K562 (cell line): ENCODE measurements around the gene LSM14B. TPM values are rescaled to one million over a fixed set of nuclear protein-coding genes. Genes with fewer than 3 reads are reported as not detected.

Experiments used
- GABPB1 ChIP-seq: sonication (generic); formaldehyde crosslinking; IDR thresholded peaks from 2 replicates; pipeline ENCODE4 v1.8.0; 2022; ENCODE audit warnings: mild to moderate bottlenecking, missing genetic modification reagents
- HNRNPLL ChIP-seq: fragments of 200-400 bp; formaldehyde crosslinking; IDR thresholded peaks from 2 replicates; pipeline ENCODE4 v1.6.1; 2017; ENCODE audit warnings: low read length, low read depth, mild to moderate bottlenecking; ENCODE audit not compliant: poor library complexity, severe bottlenecking
- PHF21A ChIP-seq: fragments of 450-650 bp; IDR thresholded peaks from 2 replicates; pipeline ENCODE4 v1.6.1; 2017; ENCODE audit warnings: low read depth, borderline replicate concordance
- RBM25 ChIP-seq: fragments of 200-400 bp; formaldehyde crosslinking; IDR thresholded peaks from 2 replicates; pipeline ENCODE4 v1.6.1; 2018; ENCODE audit warnings: low read length, low read depth, moderate library complexity; ENCODE audit not compliant: severe bottlenecking
- RCOR1 ChIP-seq, 2 experiments: IDR thresholded peaks; 2 replicates each; pipeline ENCODE4 v1.6.1; 2012; ENCODE audit warnings: low read depth in 2 of 2, low read length in 2 of 2, borderline replicate concordance in 1 of 2, improper control_type of control experiment in 1 of 2
- TCF7 ChIP-seq: sonication (generic); IDR thresholded peaks from 2 replicates; pipeline ENCODE4 v1.6.1; 2016; ENCODE audit warnings: antibody characterized with exemption, borderline replicate concordance
- ZBTB1 ChIP-seq: sonication (generic); formaldehyde crosslinking; IDR thresholded peaks from 2 replicates; pipeline ENCODE4 v1.8.1; 2023; ENCODE audit warnings: missing genetic modification reagents, low read depth, mild to moderate bottlenecking, borderline replicate concordance
- ZNF12 ChIP-seq: sonication (generic); formaldehyde crosslinking; IDR thresholded peaks from 2 replicates; pipeline ENCODE4 v1.4.0; 2020; ENCODE audit warnings: mild to moderate bottlenecking, missing genetic modification reagents
- ZNF3 ChIP-seq: fragments of 250-450 bp; sonication (Bioruptor Pico); IDR thresholded peaks from 2 replicates; pipeline ENCODE4 v1.5.0; 2021; ENCODE audit warnings: mild to moderate bottlenecking, moderate library complexity
- polyA plus RNA-seq, 8 experiments: library from polyadenylated mRNA; depleted of rRNA in 4 of 8; stranded (reverse) in 5 of 8; unstranded in 3 of 8; fragments of >200 nt; fragmentation: Nextera tagmentation in 2 of 8; fragmentation: Illumina TruSeq in 1 of 8; extraction: Ambion mirVana in 2 of 8; extraction: Trizol in 1 of 8; gene quantifications; 2 replicates each; pipeline versions ENCODE4 v1.2.1 to v1.2.3, GENCODE V29; 2011 to 2014; ENCODE audit warnings: inconsistent platforms in 1 of 8, missing spikeins in 1 of 8
- total RNA-seq, 7 experiments: library from RNA; depleted of rRNA in 6 of 7; stranded (reverse); fragments of >200 nt in 6 of 7; fragmentation: Illumina TruSeq in 2 of 7; extraction: Trizol in 2 of 7; gene quantifications; 2 replicates each; pipeline versions ENCODE4 v1.2.1 to v1.2.3, GENCODE V29; 2011 to 2021; ENCODE audit warnings: low replicate concordance in 1 of 7
- TF ChIP-seq, protein P1 (sequence below): fragments of 250-450 bp; sonication (Bioruptor Pico); IDR thresholded peaks from 2 replicates; pipeline ENCODE4 v1.8.0; 2022; ENCODE audit warnings: inconsistent platforms
- TF ChIP-seq, protein P2 (sequence below): fragments of 250-450 bp; sonication (Bioruptor Pico); IDR thresholded peaks from 2 replicates; pipeline ENCODE4 v1.8.0; 2021; ENCODE audit warnings: mild to moderate bottlenecking, moderate library complexity
- TF ChIP-seq, protein P3 (sequence below), 3 experiments: fragments of 200-800 bp in 1 of 3; fragments of 250-450 bp in 1 of 3; fragments of 450-650 bp in 1 of 3; sonication (Bioruptor Pico) in 1 of 3; sonication (Bioruptor generic) in 1 of 3; formaldehyde crosslinking in 1 of 3; IDR thresholded peaks; 2 replicates each; pipeline versions ENCODE4 v1.6.1 to v1.8.0; 2016 to 2022; ENCODE audit warnings: mild to moderate bottlenecking in 2 of 3, missing genetic modification characterization in 2 of 3, missing compliant biosample characterization in 1 of 3, moderate library complexity in 1 of 3
- TF ChIP-seq, protein P4 (sequence below): fragments of 200-800 bp; sonication (Bioruptor generic); IDR thresholded peaks from 2 replicates; pipeline ENCODE4 v1.6.1; 2016; ENCODE audit warnings: missing genetic modification characterization, missing compliant biosample characterization

LSM14B gene
- total and polyA plus RNA-seq, 9 of the 15 experiments (the other 6 are each of a cell fraction or from before 2014, with no cell fraction given): 0.66 to 36.0 (median 20.2) TPM

DNA sequence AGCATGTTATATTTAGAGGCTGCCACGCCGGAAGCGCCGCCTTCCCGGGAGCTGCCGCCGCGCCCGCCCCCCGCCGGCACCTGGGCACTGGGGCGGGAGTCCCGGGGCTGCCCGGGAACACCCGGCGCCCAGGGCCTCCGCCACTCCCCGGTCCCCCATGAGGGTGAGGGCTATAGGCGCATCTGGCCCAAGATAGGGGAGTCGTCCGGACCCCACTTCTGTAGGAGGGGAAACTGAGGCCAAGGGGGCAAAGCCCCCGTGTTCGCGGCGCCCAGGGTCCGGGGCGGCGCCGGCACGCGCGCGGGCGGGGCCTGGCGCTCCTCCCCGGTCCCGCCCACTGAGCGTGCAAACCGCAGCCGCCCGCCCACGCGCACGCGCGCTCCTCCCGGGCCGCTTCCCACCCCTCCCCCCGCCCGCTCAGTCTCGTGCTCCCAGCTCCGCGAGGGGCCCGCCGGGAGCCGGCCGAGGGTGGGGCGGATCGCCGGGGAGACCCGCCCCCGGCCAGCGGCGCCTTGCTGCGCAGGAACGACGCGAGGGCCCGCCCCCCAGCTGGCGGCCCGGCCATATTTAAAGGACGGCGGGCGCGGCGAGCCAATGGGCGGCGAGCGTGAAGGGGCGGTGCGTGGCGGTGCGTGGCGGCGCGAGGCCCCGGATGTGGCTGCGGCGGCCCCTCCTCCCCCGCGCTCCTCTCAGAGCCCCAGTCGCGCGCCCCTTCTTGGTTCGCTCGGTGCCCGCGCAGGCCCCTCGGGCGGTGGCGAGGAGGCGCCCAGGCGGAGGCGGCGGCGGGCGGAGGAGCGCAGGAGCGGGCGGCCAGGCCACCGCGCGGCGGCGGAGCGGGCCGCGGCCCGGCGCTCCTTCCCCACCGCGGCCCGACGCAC is at the start of gene LSM14B (continued):
- TF ChIP-seq, protein P1, sequence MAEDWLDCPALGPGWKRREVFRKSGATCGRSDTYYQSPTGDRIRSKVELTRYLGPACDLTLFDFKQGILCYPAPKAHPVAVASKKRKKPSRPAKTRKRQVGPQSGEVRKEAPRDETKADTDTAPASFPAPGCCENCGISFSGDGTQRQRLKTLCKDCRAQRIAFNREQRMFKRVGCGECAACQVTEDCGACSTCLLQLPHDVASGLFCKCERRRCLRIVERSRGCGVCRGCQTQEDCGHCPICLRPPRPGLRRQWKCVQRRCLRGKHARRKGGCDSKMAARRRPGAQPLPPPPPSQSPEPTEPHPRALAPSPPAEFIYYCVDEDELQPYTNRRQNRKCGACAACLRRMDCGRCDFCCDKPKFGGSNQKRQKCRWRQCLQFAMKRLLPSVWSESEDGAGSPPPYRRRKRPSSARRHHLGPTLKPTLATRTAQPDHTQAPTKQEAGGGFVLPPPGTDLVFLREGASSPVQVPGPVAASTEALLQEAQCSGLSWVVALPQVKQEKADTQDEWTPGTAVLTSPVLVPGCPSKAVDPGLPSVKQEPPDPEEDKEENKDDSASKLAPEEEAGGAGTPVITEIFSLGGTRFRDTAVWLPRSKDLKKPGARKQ: no peak
- TF ChIP-seq, protein P2, sequence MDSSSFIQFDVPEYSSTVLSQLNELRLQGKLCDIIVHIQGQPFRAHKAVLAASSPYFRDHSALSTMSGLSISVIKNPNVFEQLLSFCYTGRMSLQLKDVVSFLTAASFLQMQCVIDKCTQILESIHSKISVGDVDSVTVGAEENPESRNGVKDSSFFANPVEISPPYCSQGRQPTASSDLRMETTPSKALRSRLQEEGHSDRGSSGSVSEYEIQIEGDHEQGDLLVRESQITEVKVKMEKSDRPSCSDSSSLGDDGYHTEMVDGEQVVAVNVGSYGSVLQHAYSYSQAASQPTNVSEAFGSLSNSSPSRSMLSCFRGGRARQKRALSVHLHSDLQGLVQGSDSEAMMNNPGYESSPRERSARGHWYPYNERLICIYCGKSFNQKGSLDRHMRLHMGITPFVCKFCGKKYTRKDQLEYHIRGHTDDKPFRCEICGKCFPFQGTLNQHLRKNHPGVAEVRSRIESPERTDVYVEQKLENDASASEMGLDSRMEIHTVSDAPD: no peak
- TF ChIP-seq ZNF12 (CRISPR knock-in tag) (no peak), HNRNPLL (no peak), ZNF3 (no peak), TCF7 (no peak; the same call in 1 of the 2 replicates), GABPB1 (CRISPR knock-in tag) (peak; percentile 40; the same call in 1 of the 2 replicates), ZBTB1 (CRISPR knock-in tag) (no peak), RCOR1 (IDR thresholded peaks at IDR 0.05; ENCODE audit: borderline replicate concordance in 1 of 2, low read depth in 2 of 2, low read length in 2 of 2) (0 out of 4 replicates have a peak, but pooled peaks of 1 of the 2 experiments have one; percentile 2), RBM25 (peak; percentile 95), PHF21A (no peak)
- TF ChIP-seq, protein P3, sequence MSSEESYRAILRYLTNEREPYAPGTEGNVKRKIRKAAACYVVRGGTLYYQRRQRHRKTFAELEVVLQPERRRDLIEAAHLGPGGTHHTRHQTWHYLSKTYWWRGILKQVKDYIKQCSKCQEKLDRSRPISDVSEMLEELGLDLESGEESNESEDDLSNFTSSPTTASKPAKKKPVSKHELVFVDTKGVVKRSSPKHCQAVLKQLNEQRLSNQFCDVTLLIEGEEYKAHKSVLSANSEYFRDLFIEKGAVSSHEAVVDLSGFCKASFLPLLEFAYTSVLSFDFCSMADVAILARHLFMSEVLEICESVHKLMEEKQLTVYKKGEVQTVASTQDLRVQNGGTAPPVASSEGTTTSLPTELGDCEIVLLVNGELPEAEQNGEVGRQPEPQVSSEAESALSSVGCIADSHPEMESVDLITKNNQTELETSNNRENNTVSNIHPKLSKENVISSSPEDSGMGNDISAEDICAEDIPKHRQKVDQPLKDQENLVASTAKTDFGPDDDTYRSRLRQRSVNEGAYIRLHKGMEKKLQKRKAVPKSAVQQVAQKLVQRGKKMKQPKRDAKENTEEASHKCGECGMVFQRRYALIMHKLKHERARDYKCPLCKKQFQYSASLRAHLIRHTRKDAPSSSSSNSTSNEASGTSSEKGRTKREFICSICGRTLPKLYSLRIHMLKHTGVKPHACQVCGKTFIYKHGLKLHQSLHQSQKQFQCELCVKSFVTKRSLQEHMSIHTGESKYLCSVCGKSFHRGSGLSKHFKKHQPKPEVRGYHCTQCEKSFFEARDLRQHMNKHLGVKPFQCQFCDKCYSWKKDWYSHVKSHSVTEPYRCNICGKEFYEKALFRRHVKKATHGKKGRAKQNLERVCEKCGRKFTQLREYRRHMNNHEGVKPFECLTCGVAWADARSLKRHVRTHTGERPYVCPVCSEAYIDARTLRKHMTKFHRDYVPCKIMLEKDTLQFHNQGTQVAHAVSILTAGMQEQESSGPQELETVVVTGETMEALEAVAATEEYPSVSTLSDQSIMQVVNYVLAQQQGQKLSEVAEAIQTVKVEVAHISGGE (CRISPR knock-in tag; IDR thresholded peaks at IDR 0.05): peak in 1 of 3 experiments; percentile 4; a peak in 1 of 6 replicates
- TF ChIP-seq, protein P4, sequence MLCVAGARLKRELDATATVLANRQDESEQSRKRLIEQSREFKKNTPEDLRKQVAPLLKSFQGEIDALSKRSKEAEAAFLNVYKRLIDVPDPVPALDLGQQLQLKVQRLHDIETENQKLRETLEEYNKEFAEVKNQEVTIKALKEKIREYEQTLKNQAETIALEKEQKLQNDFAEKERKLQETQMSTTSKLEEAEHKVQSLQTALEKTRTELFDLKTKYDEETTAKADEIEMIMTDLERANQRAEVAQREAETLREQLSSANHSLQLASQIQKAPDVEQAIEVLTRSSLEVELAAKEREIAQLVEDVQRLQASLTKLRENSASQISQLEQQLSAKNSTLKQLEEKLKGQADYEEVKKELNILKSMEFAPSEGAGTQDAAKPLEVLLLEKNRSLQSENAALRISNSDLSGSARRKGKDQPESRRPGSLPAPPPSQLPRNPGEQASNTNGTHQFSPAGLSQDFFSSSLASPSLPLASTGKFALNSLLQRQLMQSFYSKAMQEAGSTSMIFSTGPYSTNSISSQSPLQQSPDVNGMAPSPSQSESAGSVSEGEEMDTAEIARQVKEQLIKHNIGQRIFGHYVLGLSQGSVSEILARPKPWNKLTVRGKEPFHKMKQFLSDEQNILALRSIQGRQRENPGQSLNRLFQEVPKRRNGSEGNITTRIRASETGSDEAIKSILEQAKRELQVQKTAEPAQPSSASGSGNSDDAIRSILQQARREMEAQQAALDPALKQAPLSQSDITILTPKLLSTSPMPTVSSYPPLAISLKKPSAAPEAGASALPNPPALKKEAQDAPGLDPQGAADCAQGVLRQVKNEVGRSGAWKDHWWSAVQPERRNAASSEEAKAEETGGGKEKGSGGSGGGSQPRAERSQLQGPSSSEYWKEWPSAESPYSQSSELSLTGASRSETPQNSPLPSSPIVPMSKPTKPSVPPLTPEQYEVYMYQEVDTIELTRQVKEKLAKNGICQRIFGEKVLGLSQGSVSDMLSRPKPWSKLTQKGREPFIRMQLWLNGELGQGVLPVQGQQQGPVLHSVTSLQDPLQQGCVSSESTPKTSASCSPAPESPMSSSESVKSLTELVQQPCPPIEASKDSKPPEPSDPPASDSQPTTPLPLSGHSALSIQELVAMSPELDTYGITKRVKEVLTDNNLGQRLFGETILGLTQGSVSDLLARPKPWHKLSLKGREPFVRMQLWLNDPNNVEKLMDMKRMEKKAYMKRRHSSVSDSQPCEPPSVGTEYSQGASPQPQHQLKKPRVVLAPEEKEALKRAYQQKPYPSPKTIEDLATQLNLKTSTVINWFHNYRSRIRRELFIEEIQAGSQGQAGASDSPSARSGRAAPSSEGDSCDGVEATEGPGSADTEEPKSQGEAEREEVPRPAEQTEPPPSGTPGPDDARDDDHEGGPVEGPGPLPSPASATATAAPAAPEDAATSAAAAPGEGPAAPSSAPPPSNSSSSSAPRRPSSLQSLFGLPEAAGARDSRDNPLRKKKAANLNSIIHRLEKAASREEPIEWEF (CRISPR knock-in tag): no peak
